Subcutaneous adipose tissue (tissue), 4 donors: ENCODE data around the gene RPS6KB1. TPM values are rescaled to one million over a fixed set of nuclear protein-coding genes. Genes with fewer than 3 reads are reported as not detected.

Experiments
- total RNA-seq, 4 donors: library from RNA; depleted of rRNA; stranded (reverse); fragments of >200 nt; gene quantifications; one replicate each; pipeline ENCODE4 v1.1.0, GENCODE V29; 2016
- TF ChIP-seq, protein P1 (sequence below): fragments of 450-650 bp; IDR thresholded peaks from one replicate; pipeline ENCODE4 v1.5.1; 2016; ENCODE audit warnings: low read depth, mild to moderate bottlenecking, control low read depth, antibody characterized with exemption, moderate library complexity

RPS6KB1 gene
- total RNA-seq, 4 donors from 2014 or later: 26.5 to 45.5 (median 35.0) TPM

DNA sequence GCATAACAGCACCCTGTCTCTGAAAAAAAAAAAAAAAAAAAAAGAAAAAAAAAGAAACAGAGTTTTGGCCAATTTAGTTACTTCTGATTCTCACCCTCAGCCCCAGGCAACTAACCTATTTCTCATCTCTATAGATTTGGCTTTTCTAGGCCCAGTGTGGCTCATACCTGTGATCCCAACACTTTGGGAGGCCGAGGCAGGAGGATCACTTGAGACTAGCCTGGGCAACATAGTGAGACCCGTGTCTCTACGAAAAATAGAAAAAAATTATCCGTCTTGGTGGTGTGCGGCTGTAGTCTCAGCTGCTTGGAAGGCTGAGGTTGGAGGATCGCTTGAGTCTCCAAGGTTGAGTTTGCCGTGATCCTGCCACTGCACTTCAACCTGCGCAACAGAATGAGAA, 8.7 kb downstream of the RPS6KB1 start:
- TF ChIP-seq, protein P1, sequence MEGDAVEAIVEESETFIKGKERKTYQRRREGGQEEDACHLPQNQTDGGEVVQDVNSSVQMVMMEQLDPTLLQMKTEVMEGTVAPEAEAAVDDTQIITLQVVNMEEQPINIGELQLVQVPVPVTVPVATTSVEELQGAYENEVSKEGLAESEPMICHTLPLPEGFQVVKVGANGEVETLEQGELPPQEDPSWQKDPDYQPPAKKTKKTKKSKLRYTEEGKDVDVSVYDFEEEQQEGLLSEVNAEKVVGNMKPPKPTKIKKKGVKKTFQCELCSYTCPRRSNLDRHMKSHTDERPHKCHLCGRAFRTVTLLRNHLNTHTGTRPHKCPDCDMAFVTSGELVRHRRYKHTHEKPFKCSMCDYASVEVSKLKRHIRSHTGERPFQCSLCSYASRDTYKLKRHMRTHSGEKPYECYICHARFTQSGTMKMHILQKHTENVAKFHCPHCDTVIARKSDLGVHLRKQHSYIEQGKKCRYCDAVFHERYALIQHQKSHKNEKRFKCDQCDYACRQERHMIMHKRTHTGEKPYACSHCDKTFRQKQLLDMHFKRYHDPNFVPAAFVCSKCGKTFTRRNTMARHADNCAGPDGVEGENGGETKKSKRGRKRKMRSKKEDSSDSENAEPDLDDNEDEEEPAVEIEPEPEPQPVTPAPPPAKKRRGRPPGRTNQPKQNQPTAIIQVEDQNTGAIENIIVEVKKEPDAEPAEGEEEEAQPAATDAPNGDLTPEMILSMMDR: no peak

DNA sequence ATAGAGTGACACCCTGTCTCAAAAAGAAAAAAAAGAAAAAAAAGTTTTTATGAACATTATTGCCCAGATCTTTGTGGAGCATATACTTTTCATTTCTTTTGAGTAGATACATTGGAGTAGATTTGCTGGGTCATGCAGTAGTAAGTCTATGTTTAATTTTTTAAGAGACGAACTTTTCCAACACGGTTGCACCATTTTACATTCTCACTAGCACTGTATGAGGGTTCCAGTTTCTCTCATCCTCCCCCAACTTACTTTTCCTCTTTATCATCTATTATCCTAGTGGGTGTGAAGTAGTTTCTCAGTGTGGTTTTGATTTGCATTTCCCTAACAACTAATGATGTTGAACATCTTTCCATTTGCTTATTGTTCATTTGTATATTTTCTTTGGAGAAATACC, 10.5 kb downstream of the RPS6KB1 start:
- TF ChIP-seq, protein P1: no peak

DNA sequence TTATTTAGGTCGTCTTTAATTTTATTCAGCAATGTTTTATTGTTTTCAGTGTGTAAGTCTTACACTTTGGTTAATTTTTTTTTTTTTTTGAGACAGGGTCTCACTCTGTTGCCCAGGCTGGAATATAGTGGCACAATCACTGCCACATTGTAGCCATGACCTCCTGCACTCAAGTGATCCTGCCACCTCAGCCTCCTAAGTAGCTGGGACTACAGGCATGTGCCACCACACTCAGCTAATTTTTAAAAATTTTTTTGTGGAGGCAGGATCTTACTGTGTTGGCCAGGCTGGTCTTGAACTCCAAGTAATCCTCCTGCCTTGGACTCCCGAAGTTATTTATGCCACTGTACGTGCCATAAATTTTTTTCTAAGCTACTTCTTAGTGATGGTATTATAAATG, 14.5 kb downstream of the RPS6KB1 start:
- TF ChIP-seq, protein P1: no peak

DNA sequence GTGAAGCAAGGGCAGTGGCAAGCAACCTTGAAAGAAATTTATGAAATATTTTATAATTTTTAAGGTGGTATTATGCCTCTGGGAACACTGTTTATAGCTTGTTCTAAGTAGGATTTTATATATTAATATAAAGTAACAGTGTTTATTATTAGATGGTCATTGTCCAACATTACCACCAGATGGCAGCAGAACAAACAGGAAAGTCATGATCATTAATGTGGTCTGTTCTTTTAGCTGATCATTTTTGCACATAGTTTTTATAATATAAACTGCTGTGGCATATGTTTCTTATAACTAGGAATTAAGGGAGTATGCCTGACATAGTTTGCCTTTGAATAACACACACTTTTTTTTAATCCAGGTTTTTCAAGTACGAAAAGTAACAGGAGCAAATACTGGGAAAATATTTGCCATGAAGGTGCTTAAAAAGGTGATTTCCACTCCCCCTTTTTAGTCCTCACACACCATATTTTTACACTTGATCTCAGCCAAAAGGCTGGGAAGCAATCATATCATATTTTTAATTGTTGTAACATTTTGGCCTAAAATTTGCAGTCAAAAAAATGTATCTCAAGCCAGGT, 21.4 kb downstream of the RPS6KB1 start:
- TF ChIP-seq, protein P1: no peak

DNA sequence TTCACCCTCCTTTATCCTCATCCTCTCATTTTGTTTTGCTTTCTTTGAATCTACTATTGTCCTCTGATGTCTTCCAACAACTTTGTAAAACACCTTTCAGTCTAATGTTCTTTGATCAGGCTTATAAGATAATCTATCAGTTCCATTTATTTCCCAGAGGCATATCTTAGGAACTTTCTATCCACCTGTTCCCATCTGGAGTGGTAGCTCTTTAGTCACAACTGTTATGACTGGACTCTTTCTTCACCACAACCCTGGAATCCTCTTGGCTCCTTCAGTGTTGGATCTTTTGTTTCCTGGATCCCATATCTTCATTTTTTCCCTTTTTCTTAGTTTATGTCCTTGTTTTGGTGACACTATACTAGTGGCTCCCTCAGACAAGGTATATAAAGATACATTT, 23.5 kb downstream of the RPS6KB1 start:
- TF ChIP-seq, protein P1: no peak

DNA sequence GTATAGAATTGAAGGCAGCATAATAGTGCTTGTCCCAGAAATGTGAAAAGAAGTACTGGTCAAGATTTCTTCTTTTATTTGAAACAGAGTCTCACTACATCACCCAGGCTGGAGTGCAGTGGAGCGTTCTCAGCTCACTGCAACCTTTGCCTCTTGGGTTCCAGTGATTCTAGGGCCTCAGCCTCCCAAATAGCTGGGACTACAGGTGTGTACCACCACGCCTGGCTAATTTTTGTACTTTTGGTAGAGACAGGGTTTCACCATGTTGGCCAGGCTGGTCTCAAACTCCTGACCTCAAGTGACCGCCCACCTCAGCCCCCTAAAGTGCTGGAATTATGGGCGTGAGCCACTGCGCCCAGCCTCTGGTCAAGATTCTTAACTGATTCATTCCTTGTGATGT, 27.7 kb downstream of the RPS6KB1 start:
- TF ChIP-seq, protein P1: peak; percentile 53

DNA sequence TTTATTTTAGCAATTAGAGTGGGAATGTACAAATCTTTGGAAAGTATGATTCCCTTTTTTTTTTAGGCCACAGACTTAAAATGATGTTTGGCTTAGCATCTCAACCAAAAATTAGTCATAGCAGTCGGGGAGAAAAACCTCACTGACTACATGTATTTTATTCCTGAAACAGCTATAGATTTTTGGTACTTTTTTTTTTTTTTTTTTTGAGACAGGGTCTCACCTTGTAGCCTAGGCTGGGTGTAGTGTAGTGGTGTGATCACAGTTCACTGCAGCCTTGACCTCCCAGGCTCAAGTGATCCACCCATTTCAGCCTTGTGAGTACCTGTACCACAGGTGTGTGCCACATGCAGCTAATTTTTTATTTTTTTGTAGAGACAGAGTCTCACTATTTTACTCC, 48.2 kb downstream of the RPS6KB1 start:
- TF ChIP-seq, protein P1: no peak
